GM12878 (cell line): Measurements from ENCODE around the gene CDH15. TPM values are rescaled to one million over a fixed set of nuclear protein-coding genes. Genes with fewer than 3 reads are reported as not detected.
A peak's percentile ranks its signal among the peaks of the same experiment; 100 is the strongest.

Experiments
- ASH2L ChIP-seq: fragments of 300-600, 200-600 bp; sonication (generic); IDR thresholded peaks from 2 replicates; pipeline ENCODE4 v1.6.1; 2017; ENCODE audit warnings: low read depth, mild to moderate bottlenecking, borderline replicate concordance
- CBFB ChIP-seq: IDR thresholded peaks from 2 replicates; pipeline ENCODE4 v1.6.1; 2016; ENCODE audit warnings: antibody characterized with exemption, low read depth
- CREB1 ChIP-seq: IDR thresholded peaks from 2 replicates; pipeline ENCODE4 v1.6.1; 2012; ENCODE audit warnings: low read depth, mild to moderate bottlenecking, inconsistent platforms
- IKZF1 ChIP-seq: fragments of 450-650 bp; conservative IDR thresholded peaks from 2 replicates; pipeline ENCODE4 v1.6.1; 2017; ENCODE audit warnings: antibody characterized with exemption, mild to moderate bottlenecking
- JUNB ChIP-seq: IDR thresholded peaks from 2 replicates; pipeline ENCODE4 v1.6.1; 2016; ENCODE audit warnings: antibody characterized with exemption, mild to moderate bottlenecking
- MTA2 ChIP-seq: fragments of 450-650 bp; IDR thresholded peaks from 2 replicates; pipeline ENCODE4 v1.6.1; 2016; ENCODE audit warnings: low read depth, mild to moderate bottlenecking, moderate library complexity
- NBN ChIP-seq: fragments of 450-650 bp; IDR thresholded peaks from 2 replicates; pipeline ENCODE4 v1.6.1; 2016
- NFYB ChIP-seq: IDR thresholded peaks from 2 replicates; pipeline ENCODE4 v1.6.1; 2011; ENCODE audit warnings: low read depth, mild to moderate bottlenecking, low read length, improper control_type of control experiment, moderate library complexity; ENCODE audit not compliant: insufficient read depth
- PAX8 ChIP-seq: fragments of 450-650 bp; IDR thresholded peaks from 2 replicates; pipeline ENCODE4 v1.6.1; 2017; ENCODE audit warnings: mild to moderate bottlenecking, moderate library complexity
- PML ChIP-seq: IDR thresholded peaks from 2 replicates; pipeline ENCODE4 v1.6.1; 2012; ENCODE audit warnings: low read length, inconsistent platforms
- RB1 ChIP-seq: fragments of 450-650 bp; formaldehyde crosslinking; IDR thresholded peaks from 2 replicates; pipeline ENCODE4 v1.6.1; 2017; ENCODE audit warnings: mild to moderate bottlenecking, borderline replicate concordance
- RBBP5 ChIP-seq: fragments of 200-600 bp; sonication (generic); conservative IDR thresholded peaks from 2 replicates; pipeline ENCODE4 v1.6.1; 2016
- RFX5 ChIP-seq: IDR thresholded peaks from 2 replicates; pipeline ENCODE4 v1.6.1; 2011; ENCODE audit warnings: low read depth, low read length, improper control_type of control experiment
- SMAD1 ChIP-seq: fragments of 450-650 bp; IDR thresholded peaks from 2 replicates; pipeline ENCODE4 v1.6.1; 2018; ENCODE audit warnings: mild to moderate bottlenecking, low read depth; ENCODE audit not compliant: partially characterized antibody
- SUPT20H ChIP-seq: IDR thresholded peaks from 2 replicates; pipeline ENCODE4 v1.6.1; 2011; ENCODE audit warnings: low read depth, mild to moderate bottlenecking, low read length, moderate library complexity, borderline replicate concordance; ENCODE audit not compliant: control insufficient read depth
- TBL1XR1 ChIP-seq: IDR thresholded peaks from 2 replicates; pipeline ENCODE4 v1.6.1; 2012; ENCODE audit warnings: low read depth, low read length, improper control_type of control experiment
- TCF12 ChIP-seq: IDR thresholded peaks from 2 replicates; pipeline ENCODE4 v1.6.1; 2011; ENCODE audit warnings: low read depth, mild to moderate bottlenecking, low read length
- ZNF24 ChIP-seq: fragments of 450-650 bp; IDR thresholded peaks from 2 replicates; pipeline ENCODE4 v1.6.1; 2017; ENCODE audit warnings: antibody characterized with exemption, mild to moderate bottlenecking
- ZNF274 ChIP-seq: IDR thresholded peaks from one replicate; pipeline ENCODE4 v1.8.0; 2011; ENCODE audit not compliant: insufficient read length, insufficient read depth
- ZNF622 ChIP-seq: fragments of 450-650 bp; IDR thresholded peaks from 2 replicates; pipeline ENCODE4 v1.6.1; 2017; ENCODE audit warnings: mild to moderate bottlenecking, inconsistent platforms
- polyA plus RNA-seq, 11 experiments: library from polyadenylated mRNA; depleted of rRNA in 4 of 11; unstranded in 6 of 11; stranded (reverse) in 5 of 11; fragments of >200 nt; fragmentation: Nextera tagmentation in 4 of 11; fragmentation: Illumina TruSeq in 1 of 11; extraction: Ambion mirVana in 4 of 11; extraction: Trizol in 1 of 11; gene quantifications; 1 replicate in 1 of 11; 2 replicates in 10 of 11; pipeline versions ENCODE4 v1.2.1 to v1.2.3, GENCODE V29; 2011 to 2016; ENCODE audit warnings: inconsistent platforms in 2 of 11, missing spikeins in 2 of 11, low read depth in 1 of 11
- total RNA-seq, 4 experiments: library from RNA; depleted of rRNA in 3 of 4; stranded (reverse); fragments of >200 nt in 3 of 4; fragmentation: Illumina TruSeq in 1 of 4; extraction: Trizol in 1 of 4; gene quantifications; 2 replicates each; pipeline versions ENCODE4 v1.2.1 to v1.2.3, GENCODE V29; 2013 to 2021
- TF ChIP-seq, protein P1 (sequence below): fragments of 450-650 bp; formaldehyde crosslinking; IDR thresholded peaks from 2 replicates; pipeline ENCODE4 v1.4.0; 2020; ENCODE audit warnings: mild to moderate bottlenecking, moderate library complexity
- TF ChIP-seq, protein P2 (sequence below): IDR thresholded peaks from 2 replicates; pipeline ENCODE4 v1.6.1; 2011; ENCODE audit warnings: borderline replicate concordance, low read depth, mild to moderate bottlenecking, moderate library complexity, low read length; ENCODE audit not compliant: insufficient read depth, poor library complexity, severe bottlenecking
- TF ChIP-seq, protein P3 (sequence below): fragments of 450-650 bp; IDR thresholded peaks from 2 replicates; pipeline ENCODE4 v1.6.1; 2014; ENCODE audit warnings: mild to moderate bottlenecking
- TF ChIP-seq, protein P4 (sequence below): fragments of 450-650 bp; IDR thresholded peaks from 2 replicates; pipeline ENCODE4 v1.6.1; 2018; ENCODE audit warnings: borderline replicate concordance, mild to moderate bottlenecking; ENCODE audit not compliant: partially characterized antibody

The CDH15 gene
- total and polyA plus RNA-seq, 10 of the 15 experiments (the other 5 are each of a cell fraction or from before 2014, with no cell fraction given) = 0.02 to 0.06 TPM; not detected in 8

DNA sequence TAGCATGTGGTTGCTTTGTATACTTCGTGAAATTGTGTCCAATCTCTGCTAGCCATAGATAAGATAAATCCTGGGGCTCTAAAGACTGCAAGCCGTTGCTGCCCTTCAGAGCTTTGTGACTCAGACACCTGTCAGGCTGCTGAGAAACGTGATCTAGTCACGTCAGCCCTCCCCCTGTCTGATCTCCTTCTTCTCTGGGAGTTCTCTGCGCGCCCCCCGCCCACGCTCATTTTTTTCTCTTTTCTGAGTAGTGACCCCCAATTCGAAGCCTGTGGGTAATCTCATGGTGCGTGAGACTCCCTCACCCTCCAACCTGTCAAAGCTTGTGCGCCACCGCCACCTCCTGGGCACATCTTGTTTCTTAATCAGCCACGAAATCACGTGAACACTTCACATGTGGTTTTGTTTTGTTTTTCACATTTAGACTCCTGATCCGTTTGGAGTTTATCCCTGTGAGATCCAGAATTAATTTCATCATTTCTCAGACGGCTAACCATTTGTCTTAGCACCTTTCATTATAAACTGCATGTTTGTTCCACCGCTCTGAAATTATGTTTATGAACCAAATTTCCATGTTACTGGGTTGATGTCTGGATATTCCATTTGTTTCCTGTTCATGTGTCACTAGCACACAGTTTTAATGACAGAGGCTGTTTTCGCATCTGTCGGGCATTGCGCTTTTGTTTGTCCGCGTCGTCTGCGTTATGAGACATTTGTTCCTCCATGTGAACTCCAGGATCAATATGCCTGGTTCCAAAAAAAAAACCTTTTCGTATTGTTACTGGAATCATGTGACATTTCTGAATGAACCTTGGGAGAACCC, 45.0 kb downstream of the CDH15 start (continued):
- TF ChIP-seq JUNB (no peak), CBFB (peak; percentile 55; the same call in 1 of the 2 replicates), PML (no peak), RFX5 (no peak), TBL1XR1 (no peak), IKZF1 (peak; percentile 37), RBBP5 (no peak), SUPT20H (no peak), NBN (peak; percentile 37), SMAD1 (no peak), ASH2L (no peak), MTA2 (0 out of 2 replicates have a peak, but pooled peaks have one; percentile 44), ZNF622 (no peak), CREB1 (0 out of 2 replicates have a peak, but pooled peaks have one; percentile 19), TCF12 (no peak), ZNF274 (no peak), PAX8 (no peak), RB1 (no peak), ZNF24 (no peak), NFYB (no peak)
- TF ChIP-seq, protein P1, sequence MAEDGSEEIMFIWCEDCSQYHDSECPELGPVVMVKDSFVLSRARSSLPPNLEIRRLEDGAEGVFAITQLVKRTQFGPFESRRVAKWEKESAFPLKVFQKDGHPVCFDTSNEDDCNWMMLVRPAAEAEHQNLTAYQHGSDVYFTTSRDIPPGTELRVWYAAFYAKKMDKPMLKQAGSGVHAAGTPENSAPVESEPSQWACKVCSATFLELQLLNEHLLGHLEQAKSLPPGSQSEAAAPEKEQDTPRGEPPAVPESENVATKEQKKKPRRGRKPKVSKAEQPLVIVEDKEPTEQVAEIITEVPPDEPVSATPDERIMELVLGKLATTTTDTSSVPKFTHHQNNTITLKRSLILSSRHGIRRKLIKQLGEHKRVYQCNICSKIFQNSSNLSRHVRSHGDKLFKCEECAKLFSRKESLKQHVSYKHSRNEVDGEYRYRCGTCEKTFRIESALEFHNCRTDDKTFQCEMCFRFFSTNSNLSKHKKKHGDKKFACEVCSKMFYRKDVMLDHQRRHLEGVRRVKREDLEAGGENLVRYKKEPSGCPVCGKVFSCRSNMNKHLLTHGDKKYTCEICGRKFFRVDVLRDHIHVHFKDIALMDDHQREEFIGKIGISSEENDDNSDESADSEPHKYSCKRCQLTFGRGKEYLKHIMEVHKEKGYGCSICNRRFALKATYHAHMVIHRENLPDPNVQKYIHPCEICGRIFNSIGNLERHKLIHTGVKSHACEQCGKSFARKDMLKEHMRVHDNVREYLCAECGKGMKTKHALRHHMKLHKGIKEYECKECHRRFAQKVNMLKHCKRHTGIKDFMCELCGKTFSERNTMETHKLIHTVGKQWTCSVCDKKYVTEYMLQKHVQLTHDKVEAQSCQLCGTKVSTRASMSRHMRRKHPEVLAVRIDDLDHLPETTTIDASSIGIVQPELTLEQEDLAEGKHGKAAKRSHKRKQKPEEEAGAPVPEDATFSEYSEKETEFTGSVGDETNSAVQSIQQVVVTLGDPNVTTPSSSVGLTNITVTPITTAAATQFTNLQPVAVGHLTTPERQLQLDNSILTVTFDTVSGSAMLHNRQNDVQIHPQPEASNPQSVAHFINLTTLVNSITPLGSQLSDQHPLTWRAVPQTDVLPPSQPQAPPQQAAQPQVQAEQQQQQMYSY (CRISPR knock-in tag) = no peak
- TF ChIP-seq, protein P2, sequence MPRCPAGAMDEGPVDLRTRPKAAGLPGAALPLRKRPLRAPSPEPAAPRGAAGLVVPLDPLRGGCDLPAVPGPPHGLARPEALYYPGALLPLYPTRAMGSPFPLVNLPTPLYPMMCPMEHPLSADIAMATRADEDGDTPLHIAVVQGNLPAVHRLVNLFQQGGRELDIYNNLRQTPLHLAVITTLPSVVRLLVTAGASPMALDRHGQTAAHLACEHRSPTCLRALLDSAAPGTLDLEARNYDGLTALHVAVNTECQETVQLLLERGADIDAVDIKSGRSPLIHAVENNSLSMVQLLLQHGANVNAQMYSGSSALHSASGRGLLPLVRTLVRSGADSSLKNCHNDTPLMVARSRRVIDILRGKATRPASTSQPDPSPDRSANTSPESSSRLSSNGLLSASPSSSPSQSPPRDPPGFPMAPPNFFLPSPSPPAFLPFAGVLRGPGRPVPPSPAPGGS = no peak
- TF ChIP-seq, protein P3, sequence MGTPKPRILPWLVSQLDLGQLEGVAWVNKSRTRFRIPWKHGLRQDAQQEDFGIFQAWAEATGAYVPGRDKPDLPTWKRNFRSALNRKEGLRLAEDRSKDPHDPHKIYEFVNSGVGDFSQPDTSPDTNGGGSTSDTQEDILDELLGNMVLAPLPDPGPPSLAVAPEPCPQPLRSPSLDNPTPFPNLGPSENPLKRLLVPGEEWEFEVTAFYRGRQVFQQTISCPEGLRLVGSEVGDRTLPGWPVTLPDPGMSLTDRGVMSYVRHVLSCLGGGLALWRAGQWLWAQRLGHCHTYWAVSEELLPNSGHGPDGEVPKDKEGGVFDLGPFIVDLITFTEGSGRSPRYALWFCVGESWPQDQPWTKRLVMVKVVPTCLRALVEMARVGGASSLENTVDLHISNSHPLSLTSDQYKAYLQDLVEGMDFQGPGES = no peak
- TF ChIP-seq, protein P4, sequence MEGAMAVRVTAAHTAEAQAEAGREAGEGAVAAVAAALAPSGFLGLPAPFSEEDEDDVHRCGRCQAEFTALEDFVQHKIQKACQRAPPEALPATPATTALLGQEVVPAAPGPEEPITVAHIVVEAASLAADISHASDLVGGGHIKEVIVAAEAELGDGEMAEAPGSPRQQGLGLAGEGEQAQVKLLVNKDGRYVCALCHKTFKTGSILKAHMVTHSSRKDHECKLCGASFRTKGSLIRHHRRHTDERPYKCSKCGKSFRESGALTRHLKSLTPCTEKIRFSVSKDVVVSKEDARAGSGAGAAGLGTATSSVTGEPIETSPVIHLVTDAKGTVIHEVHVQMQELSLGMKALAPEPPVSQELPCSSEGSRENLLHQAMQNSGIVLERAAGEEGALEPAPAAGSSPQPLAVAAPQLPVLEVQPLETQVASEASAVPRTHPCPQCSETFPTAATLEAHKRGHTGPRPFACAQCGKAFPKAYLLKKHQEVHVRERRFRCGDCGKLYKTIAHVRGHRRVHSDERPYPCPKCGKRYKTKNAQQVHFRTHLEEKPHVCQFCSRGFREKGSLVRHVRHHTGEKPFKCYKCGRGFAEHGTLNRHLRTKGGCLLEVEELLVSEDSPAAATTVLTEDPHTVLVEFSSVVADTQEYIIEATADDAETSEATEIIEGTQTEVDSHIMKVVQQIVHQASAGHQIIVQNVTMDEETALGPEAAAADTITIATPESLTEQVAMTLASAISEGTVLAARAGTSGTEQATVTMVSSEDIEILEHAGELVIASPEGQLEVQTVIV = no peak
